Stimulated activated CD4-positive, alpha-beta T cell treated with anti-CD3 and anti-CD28 coated beads, TNF-alpha, amount 100 ng/mL, for 1 hour (primary cell): ENCODE measurements around the gene WNT7B.

Source experiments
- DNase-seq, 3 donors: peaks; one replicate each; pipeline ENCODE4 v3.0.0-alpha.2; 2020; ENCODE audit warnings: low read depth in 3 of 3, low spot score in 1 of 3

Gene WNT7B

DNA sequence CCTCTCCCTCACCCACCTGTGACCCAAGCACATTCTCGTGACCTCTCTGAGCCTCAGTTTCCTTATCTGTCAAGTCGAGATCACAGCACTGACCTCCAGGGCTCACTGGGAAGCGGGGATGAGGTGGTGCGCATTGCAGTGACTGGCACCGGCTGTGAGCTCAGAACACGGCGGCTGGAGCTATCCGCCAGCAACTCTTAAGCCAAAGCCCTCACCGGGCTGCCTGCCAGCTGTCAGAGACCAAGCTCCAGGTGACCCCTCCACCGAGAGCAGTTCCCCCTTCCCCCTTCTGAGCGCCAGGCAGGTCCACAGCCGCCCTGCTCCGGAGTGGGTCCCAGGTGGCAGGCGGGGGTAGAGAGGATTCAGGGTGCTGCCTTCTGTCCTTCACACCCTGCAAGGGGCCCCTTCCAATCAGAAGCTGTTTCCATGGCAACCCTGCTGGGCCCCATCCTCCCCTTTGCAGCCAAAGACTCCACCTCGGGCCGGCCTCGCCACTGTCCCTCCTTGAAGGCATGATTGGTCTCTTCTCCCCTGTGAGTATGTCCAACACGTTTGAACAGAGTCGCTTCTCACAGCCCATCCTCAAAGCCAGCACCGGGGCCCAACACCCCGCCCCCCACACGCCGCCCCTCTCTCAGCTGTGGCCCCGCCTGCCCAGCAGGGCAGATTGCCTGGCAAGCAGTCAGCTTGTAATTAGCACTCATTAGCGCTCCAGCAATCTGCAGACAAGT lies 98.7 kb downstream of the WNT7B start:
- DNase-seq = no peak

DNA sequence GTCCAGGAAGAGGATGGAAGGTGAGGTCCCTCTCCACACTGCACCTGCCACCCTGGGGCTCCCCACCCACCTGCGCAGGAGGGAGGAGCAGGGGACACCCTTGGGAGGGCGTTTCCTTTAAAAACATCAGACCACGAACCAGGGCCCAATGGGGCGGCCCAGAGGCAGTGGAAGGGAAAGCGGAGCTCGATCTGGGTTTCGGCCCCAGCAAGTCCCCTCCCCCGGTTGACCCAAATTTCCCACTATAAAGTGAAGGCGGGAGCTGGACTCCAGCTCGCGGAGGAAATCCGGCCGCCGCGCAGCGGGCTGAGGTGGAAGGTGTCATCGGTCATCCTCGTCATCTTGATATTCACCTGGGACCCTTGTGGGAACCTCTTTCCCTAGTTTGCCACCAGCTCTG lies 99.3 kb downstream of the WNT7B start:
- DNase-seq = no peak

GRCh38 chr22:45877036-45877380 lies 100.0 kb downstream of the WNT7B start:
- DNase-seq = no peak

DNA sequence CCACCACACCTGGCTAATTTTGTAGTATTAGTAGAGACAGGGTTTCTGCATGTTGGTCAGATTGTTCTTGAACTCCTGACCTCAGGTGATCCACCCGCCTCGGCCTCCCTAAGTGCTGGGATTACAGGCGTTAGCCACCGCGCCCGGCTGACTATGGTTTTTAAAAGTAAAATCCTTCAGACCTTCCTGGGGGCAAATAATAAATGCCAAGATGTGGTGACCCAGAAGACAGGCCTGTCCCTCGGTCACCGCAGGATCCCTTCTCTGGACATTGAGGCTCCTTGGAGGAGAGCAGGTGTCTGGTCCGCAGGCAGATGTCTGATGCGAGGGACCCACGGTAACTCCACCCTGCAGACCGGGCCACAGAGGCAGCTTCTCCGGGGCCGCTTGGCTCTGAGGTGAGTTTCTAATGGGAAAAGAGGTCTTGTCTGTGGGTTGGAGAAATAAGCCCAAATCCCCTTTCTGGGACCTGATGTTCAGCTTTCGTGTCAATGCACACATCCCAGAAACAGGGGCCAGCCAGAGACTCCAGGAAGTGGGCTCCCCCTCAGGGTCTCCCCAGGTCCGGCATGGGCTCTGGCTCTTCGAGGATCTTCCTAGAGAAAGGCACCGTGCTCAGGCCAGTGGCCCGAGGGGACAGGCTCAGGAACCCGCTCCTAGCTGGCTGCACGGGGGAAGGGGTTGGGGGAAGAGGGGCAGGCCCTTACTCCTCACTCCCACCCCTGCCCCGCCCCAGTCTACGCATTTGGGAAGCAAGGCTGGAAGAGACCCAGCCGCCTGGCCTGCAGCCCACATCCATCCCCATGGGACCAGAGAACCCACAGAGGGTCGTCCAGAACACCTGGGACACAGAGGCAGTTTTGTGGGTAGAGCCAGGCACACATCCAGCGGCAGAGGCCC lies 100.6 kb downstream of the WNT7B start:
- DNase-seq = no peak

- DNase-seq = no peak
Measured at GRCh38 chr22:45872659-45873263, 104.2 kb downstream of the WNT7B start.

DNA sequence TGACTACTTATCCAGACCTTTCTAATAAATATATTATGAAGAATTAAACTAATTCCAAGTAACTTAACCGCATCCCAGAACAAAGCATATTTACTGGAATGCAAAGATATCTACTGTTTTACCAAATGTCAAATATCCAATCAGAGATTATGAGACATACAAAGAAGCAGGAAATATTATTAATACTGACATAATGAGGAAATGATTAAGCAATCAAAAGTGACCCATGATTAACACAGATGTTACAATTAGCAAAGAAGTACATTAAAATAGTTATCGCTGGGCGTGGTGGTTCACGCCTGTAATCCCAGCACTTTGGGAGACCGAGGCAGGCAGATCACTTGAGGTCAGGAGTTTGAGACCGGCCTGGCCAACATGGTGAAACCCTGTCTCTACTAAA lies 105.2 kb downstream of the WNT7B start:
- DNase-seq = no peak
